ENCODE results near the gene RHOBTB1. TPM values are rescaled to one million over a fixed set of nuclear protein-coding genes. Genes with fewer than 3 reads are reported as not detected.

The RHOBTB1 gene
- total RNA-seq, 1 donor from 2014 or later = 13.5 TPM

DNA sequence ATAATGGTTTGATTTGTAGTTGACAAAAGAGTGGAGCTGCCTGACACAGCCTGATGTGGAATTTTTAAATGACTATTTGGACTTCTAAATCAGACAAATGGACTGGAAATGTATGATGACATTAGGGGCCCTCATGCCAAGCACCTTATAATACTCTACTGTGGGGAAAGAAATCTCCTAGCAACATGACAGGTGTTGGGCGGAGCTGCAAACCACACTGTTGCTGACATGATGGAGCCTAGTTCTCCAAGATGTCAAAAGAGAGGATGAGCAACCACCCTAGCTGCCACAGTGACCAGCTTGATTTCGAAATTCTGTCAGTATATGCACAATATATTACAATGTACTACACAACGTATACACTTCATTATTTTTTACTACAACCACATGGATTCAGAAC, 65.8 kb downstream of the RHOBTB1 start:
- Histone ChIP-seq H3K27me3 (ENCODE audit: low read depth) (no peaks in the 10 kb centered on the region), H3K4me3 (no peak overlapping the region), H3K27ac (no peak overlapping the region), H3K36me3 (peaks cover 41% of the 10 kb centered on the region), H3K9me3 (no peaks in the 10 kb centered on the region), H3K4me1 (no peaks in the 10 kb centered on the region)
- DNase-seq = no peak
- ATAC-seq = no peak
- TF ChIP-seq, protein P1, sequence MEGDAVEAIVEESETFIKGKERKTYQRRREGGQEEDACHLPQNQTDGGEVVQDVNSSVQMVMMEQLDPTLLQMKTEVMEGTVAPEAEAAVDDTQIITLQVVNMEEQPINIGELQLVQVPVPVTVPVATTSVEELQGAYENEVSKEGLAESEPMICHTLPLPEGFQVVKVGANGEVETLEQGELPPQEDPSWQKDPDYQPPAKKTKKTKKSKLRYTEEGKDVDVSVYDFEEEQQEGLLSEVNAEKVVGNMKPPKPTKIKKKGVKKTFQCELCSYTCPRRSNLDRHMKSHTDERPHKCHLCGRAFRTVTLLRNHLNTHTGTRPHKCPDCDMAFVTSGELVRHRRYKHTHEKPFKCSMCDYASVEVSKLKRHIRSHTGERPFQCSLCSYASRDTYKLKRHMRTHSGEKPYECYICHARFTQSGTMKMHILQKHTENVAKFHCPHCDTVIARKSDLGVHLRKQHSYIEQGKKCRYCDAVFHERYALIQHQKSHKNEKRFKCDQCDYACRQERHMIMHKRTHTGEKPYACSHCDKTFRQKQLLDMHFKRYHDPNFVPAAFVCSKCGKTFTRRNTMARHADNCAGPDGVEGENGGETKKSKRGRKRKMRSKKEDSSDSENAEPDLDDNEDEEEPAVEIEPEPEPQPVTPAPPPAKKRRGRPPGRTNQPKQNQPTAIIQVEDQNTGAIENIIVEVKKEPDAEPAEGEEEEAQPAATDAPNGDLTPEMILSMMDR (IDR thresholded peaks at IDR 0.05) = no peak
- intact Hi-C loops (cut with DNase I) = no loop called here

DNA sequence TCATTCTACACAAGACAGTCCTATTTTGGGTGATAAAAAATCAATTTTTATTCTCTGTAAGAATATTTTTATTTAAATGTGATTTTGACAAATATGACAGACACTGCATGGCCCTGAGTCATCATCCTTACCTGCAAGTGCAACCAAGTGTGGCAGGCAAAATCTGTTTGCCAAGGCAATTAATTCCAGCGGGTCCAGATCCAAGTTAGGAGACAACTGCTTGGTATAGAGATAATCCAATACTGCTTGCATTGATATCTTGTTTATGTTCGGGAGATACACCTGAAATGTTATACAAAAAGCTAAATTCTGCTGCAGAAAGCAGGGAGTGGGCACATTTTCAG, 66.2 kb downstream of the RHOBTB1 start:
- intact Hi-C loops (cut with DNase I) = no loop called here
- ATAC-seq = no peak
- Histone ChIP-seq H3K9me3 (no peaks in the 10 kb centered on the region), H3K27ac (no peak overlapping the region), H3K36me3 (peaks cover 42% of the 10 kb centered on the region), H3K27me3 (ENCODE audit: low read depth) (no peaks in the 10 kb centered on the region), H3K4me1 (no peaks in the 10 kb centered on the region), H3K4me3 (no peak overlapping the region)
- no peak for DNase-seq
- TF ChIP-seq, protein P1 (IDR thresholded peaks at IDR 0.05) = no peak

DNA sequence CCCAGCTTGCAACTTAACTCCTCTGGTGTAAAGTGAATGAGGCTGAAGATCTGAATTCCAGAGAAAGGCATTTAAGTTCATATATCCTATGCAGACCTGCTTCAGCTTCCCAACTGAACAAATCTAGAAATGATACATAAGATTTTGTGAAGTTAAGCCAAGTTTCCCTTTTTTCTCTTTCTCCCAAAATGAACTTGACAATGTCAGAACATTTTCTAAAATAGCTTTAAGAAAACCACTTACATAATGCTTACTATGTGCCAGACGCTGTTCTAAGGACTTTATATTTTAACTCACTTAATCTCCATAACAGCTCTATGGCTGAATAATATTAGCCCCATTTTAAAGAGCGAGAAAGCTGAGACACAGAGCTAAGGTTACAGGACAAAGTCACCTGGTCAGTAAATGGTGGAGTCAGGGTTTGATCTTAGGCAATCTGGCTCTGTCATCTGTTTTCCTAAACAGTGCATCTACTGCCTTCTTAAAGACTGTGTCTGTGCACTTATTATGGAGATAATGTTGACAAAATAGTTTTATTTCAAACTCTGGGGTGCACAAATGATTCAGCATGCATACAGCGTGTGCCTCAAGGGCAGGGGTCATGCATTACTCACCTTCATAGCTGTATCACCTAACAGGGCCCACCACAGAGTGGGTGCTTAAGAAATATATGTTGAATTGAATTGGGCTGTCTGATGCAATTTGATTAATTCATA, 66.8 kb downstream of the RHOBTB1 start:
- Histone ChIP-seq H3K4me3 (no peak overlapping the region), H3K9me3 (no peaks in the 10 kb centered on the region), H3K36me3 (peaks cover 45% of the 10 kb centered on the region), H3K27me3 (ENCODE audit: low read depth) (no peaks in the 10 kb centered on the region), H3K27ac (no peak overlapping the region), H3K4me1 (no peaks in the 10 kb centered on the region)
- no peak for DNase-seq
- no peak for ATAC-seq
- intact Hi-C loops (cut with DNase I) = no loop called here
- TF ChIP-seq, protein P1 (IDR thresholded peaks at IDR 0.05) = no peak

DNA sequence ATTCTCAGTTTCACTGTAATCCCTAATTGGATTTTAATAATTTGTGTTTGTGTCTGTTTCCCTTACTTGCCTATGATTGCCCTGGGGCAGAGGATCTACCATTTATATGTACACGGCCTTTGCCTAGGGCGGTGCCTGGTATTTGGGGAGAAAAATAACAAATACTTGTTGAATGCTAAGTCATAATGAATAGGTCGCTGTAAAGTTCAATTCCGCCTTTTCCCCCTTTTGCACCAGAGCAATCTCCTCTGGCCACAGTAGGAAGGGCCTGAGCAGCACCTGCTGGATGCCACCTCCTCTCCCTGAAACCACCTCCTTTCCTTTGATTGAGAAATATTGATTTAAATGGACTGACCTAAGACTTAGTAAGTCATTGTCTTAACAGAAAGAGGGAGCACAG, 70.2 kb downstream of the RHOBTB1 start:
- TF ChIP-seq, protein P1 (IDR thresholded peaks at IDR 0.05) = no peak
- H3K27ac ChIP-seq = no peak overlapping the region
- no peak for DNase-seq
- H3K4me1 ChIP-seq = no peaks in the 10 kb centered on the region
- H3K36me3 ChIP-seq = peaks cover 53% of the 10 kb centered on the region
- no peak for ATAC-seq
- no peaks in the 10 kb centered on the region for H3K27me3 ChIP-seq (ENCODE audit: low read depth)
- H3K4me3 ChIP-seq = no peak overlapping the region
- intact Hi-C loops (cut with DNase I) = no loop called here
- H3K9me3 ChIP-seq = no peaks in the 10 kb centered on the region

DNA sequence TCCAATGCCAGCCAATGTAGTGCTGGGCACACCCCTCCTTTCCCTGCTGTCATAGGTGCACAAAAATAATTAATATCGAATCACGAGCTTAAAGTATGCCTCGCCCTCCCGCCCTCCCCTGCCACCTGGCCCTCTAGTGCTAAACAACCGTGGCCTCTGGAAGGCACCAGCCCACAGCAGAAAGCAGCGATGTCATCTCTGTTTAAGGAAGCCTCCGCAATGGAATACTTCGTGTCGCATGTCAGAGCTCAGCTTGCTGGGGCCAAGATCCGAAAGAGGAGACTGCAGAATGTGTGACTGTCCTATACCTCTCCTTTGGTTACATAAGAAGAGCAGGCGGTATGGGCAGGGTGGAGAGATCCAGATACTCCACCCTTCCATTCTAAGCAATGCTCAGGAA, 71.5 kb downstream of the RHOBTB1 start:
- ATAC-seq = no peak
- Histone ChIP-seq H3K4me1 (no peaks in the 10 kb centered on the region), H3K27ac (no peak overlapping the region), H3K4me3 (no peak overlapping the region), H3K27me3 (ENCODE audit: low read depth) (no peaks in the 10 kb centered on the region), H3K36me3 (peaks cover 45% of the 10 kb centered on the region), H3K9me3 (no peaks in the 10 kb centered on the region)
- intact Hi-C loops (cut with DNase I) = no loop called here
- TF ChIP-seq, protein P1 (IDR thresholded peaks at IDR 0.05) = no peak
- DNase-seq = no peak
